HS-27A (cell line): Measurements from ENCODE around the gene PFKP.
"Not testable (repeated sequence)": the region's sequence is repeated elsewhere in the genome, so short reads cannot be mapped to it uniquely, and the experiment has no call there.

Source experiments
- DNase-seq: peaks from one replicate; pipeline ENCODE4 v3.0.0-alpha.2; 2012; ENCODE audit warnings: low read depth, missing footprints

PFKP gene

GRCh38 chr10:3099291-3100092 is 32.1 kb downstream of the PFKP start:
- DNase-seq: no peak

DNA sequence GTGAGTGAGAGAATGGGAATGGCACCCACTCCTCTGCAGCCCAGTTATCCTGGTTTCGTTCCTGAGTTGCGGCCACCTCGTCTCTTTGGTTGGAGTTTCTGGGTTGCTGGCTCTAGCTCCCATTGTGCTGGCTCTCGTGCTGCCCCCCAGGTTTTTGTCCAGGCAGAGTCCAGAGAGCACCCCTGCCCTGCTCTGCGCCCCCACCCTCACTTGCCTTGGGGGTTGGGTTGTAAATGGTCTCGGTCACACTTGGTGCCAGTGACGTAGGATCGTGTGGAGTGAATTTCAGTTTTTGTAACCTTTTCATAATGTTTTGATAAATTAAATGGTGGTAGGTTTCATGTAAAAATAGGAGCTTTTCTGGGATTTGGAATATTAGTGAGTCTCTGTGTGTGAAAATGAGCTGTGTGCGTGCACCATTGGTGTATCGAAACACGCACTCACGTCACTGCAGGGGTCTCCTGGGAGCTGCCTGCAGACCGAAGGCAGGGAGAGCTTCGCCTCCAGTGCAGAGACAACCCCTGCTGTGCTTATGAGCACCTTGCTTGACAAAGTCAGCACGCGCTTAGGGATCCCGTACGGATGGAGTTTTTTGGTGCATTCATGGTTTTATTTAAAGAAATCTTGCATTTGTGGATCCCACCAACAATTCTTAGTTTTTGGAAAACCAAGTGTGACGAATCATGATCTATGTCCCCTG is 32.9 kb downstream of the PFKP start:
- DNase-seq: no peak

DNA sequence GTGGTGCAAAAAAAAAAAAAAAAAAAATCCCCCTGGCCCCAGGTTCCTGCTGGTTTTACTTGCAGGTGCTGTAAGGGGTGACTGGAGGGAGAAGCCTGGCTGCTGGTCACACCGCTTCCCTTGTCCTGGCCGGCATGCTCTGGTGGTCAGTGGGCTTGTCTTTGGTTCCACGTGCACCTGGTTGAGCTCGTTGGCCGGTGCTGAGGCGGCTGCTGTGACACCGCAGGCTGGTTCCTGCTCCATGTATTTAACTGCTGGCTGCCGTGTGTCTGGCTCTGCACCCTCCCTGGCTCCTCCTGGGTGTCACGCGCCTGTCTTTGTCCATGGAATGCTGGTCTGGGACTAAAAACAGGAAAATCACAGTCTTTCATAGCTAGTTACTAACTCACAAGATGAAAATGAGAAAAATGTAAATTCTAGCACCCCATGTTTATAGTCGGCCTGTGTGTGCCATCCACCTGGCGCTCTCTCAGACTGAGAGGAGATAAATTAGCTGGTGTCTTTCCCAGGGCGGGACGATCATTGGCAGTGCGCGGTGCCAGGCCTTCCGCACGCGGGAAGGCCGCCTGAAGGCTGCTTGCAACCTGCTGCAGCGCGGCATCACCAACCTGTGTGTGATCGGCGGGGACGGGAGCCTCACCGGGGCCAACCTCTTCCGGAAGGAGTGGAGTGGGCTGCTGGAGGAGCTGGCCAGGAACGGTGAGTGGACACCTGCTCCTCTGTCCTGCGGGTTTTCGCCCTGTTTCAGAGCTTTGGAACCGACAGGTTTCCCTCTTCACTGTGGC is 33.7 kb downstream of the PFKP start:
- DNase-seq: no peak

GRCh38 chr10:3102720-3103427 is 35.5 kb downstream of the PFKP start:
- DNase-seq: no peak

- no peak for DNase-seq
These were observed 36.3 kb downstream of the PFKP start for GRCh38 chr10:3103646-3104045.

GRCh38 chr10:3104251-3104918 is 37.0 kb downstream of the PFKP start:
- no peak for DNase-seq

DNA sequence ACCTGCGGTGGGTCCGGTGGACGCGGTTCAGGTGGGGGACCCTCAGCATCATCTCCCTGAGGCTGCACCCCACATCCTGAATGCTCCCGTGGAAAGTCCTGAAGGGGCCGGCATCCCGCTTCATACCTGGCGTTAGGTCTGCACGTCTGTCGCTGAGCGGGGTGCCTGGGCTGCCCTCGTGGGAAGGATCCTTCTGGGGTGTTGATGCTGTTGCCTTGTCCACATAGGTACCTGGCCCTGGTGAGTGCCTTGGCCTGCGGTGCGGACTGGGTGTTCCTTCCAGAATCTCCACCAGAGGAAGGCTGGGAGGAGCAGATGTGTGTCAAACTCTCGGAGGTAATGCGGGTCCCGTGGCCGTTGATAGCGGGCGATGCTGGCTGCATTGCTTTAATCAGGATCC is 37.8 kb downstream of the PFKP start:
- no peak for DNase-seq

- DNase-seq: no peak
These were observed 38.6 kb downstream of the PFKP start for GRCh38 chr10:3105905-3106304.

DNA sequence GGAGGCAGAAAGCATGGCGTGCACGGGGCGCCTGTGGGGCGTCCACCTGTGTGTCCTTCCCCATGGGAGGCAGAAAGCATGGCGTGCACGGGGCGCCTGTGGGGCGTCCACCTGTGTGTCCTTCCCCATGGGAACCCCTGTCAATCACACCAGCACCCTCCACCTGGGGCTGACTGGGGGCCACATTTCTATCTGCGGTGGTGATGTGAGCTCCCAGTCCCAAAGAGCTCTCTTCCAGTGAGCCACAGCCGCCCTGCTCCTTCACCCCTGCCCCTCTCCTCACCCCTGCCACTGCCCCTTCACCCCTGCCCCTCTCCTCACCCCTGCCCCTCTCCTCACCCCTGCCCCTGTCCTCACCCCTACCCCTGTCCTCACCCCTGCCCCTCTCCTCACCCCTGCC is 39.0 kb downstream of the PFKP start:
- DNase-seq: not testable (repeated sequence)

GRCh38 chr10:3106928-3107425 is 39.6 kb downstream of the PFKP start:
- DNase-seq: no peak

DNA sequence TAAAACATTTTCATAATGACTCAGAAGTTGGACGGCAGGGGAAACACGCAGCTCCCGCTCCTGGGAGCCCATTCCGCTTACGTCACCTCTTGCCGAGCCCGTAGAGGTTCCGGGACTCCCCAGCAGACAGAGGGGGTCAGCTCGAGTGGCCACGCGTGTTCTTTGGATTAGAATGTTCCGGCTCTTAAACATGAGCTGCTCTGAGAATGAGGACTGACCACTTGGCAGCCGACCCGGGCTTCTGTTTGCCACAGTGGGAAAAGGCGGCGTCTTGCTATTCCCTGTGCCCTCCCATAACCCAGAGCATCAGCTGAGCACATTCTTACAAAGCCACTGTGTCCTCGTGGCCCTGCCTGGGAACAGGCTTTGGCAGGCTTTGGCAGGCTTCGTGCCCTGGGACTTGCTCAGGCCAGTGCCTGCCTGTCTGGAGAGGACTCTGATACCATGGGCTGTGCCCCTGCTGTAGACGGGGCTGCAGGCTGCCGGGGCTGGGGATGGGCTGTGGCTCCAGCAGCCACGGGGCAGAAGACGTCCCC is 40.1 kb downstream of the PFKP start:
- peak; percentile 82 for DNase-seq

GRCh38 chr10:3108033-3108432 is 40.7 kb downstream of the PFKP start:
- DNase-seq: no peak

DNA sequence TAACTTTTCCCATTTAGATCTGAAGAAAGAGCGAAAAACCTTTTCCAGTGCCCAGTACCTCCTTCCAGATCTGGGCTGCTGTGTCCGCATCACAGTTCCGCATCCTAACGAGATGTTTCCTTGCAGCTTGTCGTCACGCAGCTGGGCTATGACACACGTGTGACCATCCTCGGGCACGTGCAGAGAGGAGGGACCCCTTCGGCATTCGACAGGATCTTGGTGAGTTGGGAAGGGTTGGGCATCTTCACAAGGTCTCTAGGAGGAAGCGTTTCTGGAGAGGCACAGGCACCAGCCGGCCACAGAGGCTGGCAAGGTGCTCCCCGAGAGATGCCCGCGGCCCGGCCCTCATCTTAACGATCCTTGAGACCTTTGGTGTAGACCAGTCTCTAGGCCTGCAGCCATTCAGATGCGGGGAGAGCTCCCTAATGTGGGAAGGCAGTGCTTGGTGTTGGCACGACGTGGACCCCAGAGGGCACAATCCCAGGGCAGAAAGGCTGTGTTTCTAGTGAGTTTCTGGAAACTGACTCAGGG is 41.3 kb downstream of the PFKP start:
- no peak for DNase-seq

- DNase-seq: no peak
These were observed 41.8 kb downstream of the PFKP start for GRCh38 chr10:3109196-3109595.

DNA sequence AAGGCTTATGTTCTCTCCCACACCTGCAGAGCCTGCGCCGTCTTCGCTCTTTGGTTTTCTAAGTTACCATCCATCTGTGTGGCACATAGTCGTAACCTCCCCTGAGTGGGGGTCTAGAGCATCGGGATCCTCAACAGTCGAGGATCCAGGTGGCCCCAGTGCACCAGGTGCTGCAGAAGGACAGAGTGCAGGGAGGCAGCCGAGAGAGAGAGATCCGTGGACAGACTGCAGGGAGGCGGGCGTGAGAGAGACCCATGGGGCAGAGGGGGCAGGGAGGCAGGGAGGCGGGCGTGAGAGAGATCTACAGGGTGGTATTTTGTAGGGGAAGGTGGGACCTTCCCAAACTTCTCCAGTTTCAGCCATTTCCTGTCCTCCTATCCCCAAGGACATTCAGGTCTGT is 42.3 kb downstream of the PFKP start:
- no peak for DNase-seq

- DNase-seq: no peak
These were observed 43.7 kb downstream of the PFKP start for GRCh38 chr10:3110782-3111620.

DNA sequence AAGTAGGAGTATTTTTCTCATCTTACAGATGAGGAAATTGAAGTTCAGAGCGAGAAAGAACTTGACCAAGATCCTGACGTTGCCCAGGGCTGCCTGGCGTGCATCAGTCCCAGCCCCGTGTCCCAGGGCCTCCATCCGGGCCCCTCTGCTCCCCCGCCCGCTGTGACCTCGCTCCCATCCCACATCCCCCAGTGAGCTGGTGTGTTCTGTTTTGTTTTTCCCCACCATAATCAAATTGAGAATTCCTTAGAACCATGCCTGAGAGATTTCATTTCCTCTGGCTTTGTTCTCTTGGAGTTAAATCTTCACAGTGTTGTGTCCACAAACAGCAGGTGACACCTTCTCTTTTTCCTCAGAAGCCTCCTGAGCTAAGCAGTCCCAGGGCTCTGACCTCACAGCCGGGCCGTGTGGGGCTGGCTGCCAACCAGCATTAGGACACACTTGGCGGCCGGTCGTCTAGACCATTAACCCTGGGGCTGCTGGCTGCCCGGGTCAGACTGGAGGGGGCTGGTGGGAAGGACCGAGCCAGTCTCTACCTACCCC is 44.3 kb downstream of the PFKP start:
- no peak for DNase-seq

DNA sequence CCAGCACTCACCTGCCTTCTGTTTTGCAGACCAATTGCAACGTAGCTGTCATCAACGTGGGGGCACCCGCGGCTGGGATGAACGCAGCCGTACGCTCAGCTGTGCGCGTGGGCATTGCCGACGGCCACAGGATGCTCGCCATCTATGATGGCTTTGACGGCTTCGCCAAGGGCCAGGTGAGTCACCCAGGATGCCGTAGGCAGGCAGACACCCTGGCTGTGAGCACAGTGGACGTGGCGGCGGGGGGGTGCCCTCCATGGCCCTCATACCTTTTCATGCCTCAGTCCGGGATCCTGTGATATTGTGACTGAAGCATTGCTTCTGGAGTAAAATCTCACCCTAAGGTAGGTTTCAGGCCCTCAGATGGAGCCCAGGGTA is 46.0 kb downstream of the PFKP start:
- DNase-seq: no peak

GRCh38 chr10:3115685-3116084 is 48.3 kb downstream of the PFKP start:
- no peak for DNase-seq
